ENCODE measurements around the gene OR5AC2.
A peak's percentile ranks its signal among the peaks of the same experiment; 100 is the strongest.

Gene OR5AC2

GRCh38 chr3:98041350-98041749 is 45.6 kb upstream of the OR5AC2 start:
- TF ChIP-seq RAD21 (IDR thresholded peaks at IDR 0.05; ENCODE audit: low read depth), result no peak
- TF ChIP-seq TAF1 (IDR thresholded peaks at IDR 0.05; ENCODE audit: low read depth), result no peak

- TF ChIP-seq CEBPB (IDR thresholded peaks at IDR 0.05), result no peak
- no peak for TF ChIP-seq USF1 (IDR thresholded peaks at IDR 0.05)
- no peak for TF ChIP-seq EP300 (IDR thresholded peaks at IDR 0.05; ENCODE audit: borderline replicate concordance)
- no peak for TF ChIP-seq EGR1 (IDR thresholded peaks at IDR 0.05)
- no peak for TF ChIP-seq NFIC (IDR thresholded peaks at IDR 0.05)
- TF ChIP-seq CREB1 (IDR thresholded peaks at IDR 0.05; ENCODE audit: low read depth), result no peak
- no peak for TF ChIP-seq TAF1 (IDR thresholded peaks at IDR 0.05; ENCODE audit: low read depth)
Observed at GRCh38 chr3:98048586-98048985, 38.4 kb upstream of the OR5AC2 start.

- no peak for TF ChIP-seq USF1 (IDR thresholded peaks at IDR 0.05)
- TF ChIP-seq MAX (IDR thresholded peaks at IDR 0.05), result no peak
- no peak for TF ChIP-seq TCF12 (IDR thresholded peaks at IDR 0.05; ENCODE audit: low read depth)
- no peak for TF ChIP-seq CEBPB (IDR thresholded peaks at IDR 0.05)
- no peak for TF ChIP-seq NFIC (IDR thresholded peaks at IDR 0.05)
- no peak for TF ChIP-seq YY1 (IDR thresholded peaks at IDR 0.05; ENCODE audit: low read depth)
- TF ChIP-seq EP300 (IDR thresholded peaks at IDR 0.05; ENCODE audit: borderline replicate concordance), result no peak
- no peak for TF ChIP-seq ZBTB7A (IDR thresholded peaks at IDR 0.05; ENCODE audit: low read depth)
- TF ChIP-seq CREB1 (IDR thresholded peaks at IDR 0.05; ENCODE audit: low read depth), result no peak
- TF ChIP-seq TAF1 (IDR thresholded peaks at IDR 0.05; ENCODE audit: low read depth), result no peak
- no peak for TF ChIP-seq FOXM1 (IDR thresholded peaks at IDR 0.05; ENCODE audit: borderline replicate concordance, low read depth)
Observed at GRCh38 chr3:98049271-98049670, 37.7 kb upstream of the OR5AC2 start.

GRCh38 chr3:98056035-98056434 is 30.9 kb upstream of the OR5AC2 start:
- TF ChIP-seq NFIC (IDR thresholded peaks at IDR 0.05) (peak; percentile 41; the same call in 1 of the 2 replicates), CEBPB (IDR thresholded peaks at IDR 0.05) (no peak)

- no peak for TF ChIP-seq REST (IDR thresholded peaks at IDR 0.05; ENCODE audit: low read depth)
Observed at GRCh38 chr3:98057631-98058030, 29.3 kb upstream of the OR5AC2 start.

- TF ChIP-seq TCF12 (IDR thresholded peaks at IDR 0.05; ENCODE audit: low read depth) (no peak), ZBTB7A (IDR thresholded peaks at IDR 0.05; ENCODE audit: low read depth) (no peak), CEBPB (IDR thresholded peaks at IDR 0.05) (no peak), REST (IDR thresholded peaks at IDR 0.05; ENCODE audit: low read depth) (no peak), YY1 (IDR thresholded peaks at IDR 0.05; ENCODE audit: low read depth) (no peak), FOXM1 (IDR thresholded peaks at IDR 0.05; ENCODE audit: borderline replicate concordance, low read depth) (no peak), EP300 (IDR thresholded peaks at IDR 0.05; ENCODE audit: borderline replicate concordance) (no peak), EGR1 (IDR thresholded peaks at IDR 0.05) (no peak), TAF1 (IDR thresholded peaks at IDR 0.05; ENCODE audit: low read depth) (no peak), CREB1 (IDR thresholded peaks at IDR 0.05; ENCODE audit: low read depth) (no peak), TEAD4 (IDR thresholded peaks at IDR 0.05) (no peak), USF1 (IDR thresholded peaks at IDR 0.05) (no peak), MAX (IDR thresholded peaks at IDR 0.05) (no peak), RAD21 (IDR thresholded peaks at IDR 0.05; ENCODE audit: low read depth) (no peak), NFIC (IDR thresholded peaks at IDR 0.05) (no peak)
Observed at GRCh38 chr3:98058244-98058960, 28.6 kb upstream of the OR5AC2 start.
